A549 (cell line): ENCODE results near the gene LYPLAL1.

Source experiments
- CHD2 ChIP-seq: fragments of 150-350 bp; IDR thresholded peaks from 2 replicates; pipeline ENCODE4 v1.6.1; 2014; ENCODE audit warnings: low read length; ENCODE audit not compliant: partially characterized antibody
- E2F6 ChIP-seq: IDR thresholded peaks from 2 replicates; pipeline ENCODE4 v1.6.1; 2012; ENCODE audit warnings: low read depth, borderline replicate concordance
- EP300 ChIP-seq, 2 experiments: fragments of >200 bp; sonication (Bioruptor Twin); formaldehyde crosslinking; IDR thresholded peaks; 2 replicates in 1 of 2; 3 replicates in 1 of 2; pipeline ENCODE4 v1.6.1; 2016 to 2017
- GATA3 ChIP-seq: IDR thresholded peaks from 2 replicates; pipeline ENCODE4 v1.6.1; 2012; ENCODE audit warnings: borderline replicate concordance
- HOXA7 ChIP-seq: fragments of 250-450 bp; sonication (Bioruptor Pico); IDR thresholded peaks from 2 replicates; pipeline ENCODE4 v1.5.0; 2020; ENCODE audit warnings: mild to moderate bottlenecking, moderate library complexity
- JUNB ChIP-seq: fragments of >200 bp; sonication (Bioruptor Twin); formaldehyde crosslinking; IDR thresholded peaks from 2 replicates; pipeline ENCODE4 v1.6.1; 2016
- POLR2A ChIP-seq: IDR thresholded peaks from 2 replicates; pipeline ENCODE4 v1.6.1; 2012; ENCODE audit warnings: mild to moderate bottlenecking, low read length
- POLR2AphosphoS2 ChIP-seq: conservative IDR thresholded peaks from 2 replicates; pipeline ENCODE4 v1.6.1; 2012; ENCODE audit warnings: low read length, improper control_type of control experiment, inconsistent platforms
- RAD21 ChIP-seq, 2 experiments: fragments of >200 bp in 1 of 2; sonication (Bioruptor Twin) in 1 of 2; formaldehyde crosslinking in 1 of 2; IDR thresholded peaks in 1 of 2; conservative IDR thresholded peaks in 1 of 2; 2 replicates in 1 of 2; 3 replicates in 1 of 2; pipeline ENCODE4 v1.6.1; 2012 to 2018; ENCODE audit warnings: inconsistent platforms in 1 of 2
- RCOR1 ChIP-seq: fragments of 150-350 bp; IDR thresholded peaks from 2 replicates; pipeline ENCODE4 v1.6.1; 2014; ENCODE audit warnings: antibody characterized with exemption, low read length, low read depth
- SREBF2 ChIP-seq: fragments of 450-650 bp; IDR thresholded peaks from 2 replicates; pipeline ENCODE4 v1.6.1; 2014; ENCODE audit warnings: mild to moderate bottlenecking, moderate library complexity
- TF ChIP-seq, protein P1 (sequence below): fragments of >200 bp; sonication (Bioruptor Twin); formaldehyde crosslinking; IDR thresholded peaks from 3 replicates; pipeline ENCODE4 v1.5.1; 2016
- TF ChIP-seq, protein P2 (sequence below): fragments of 150-350 bp; IDR thresholded peaks from 2 replicates; pipeline ENCODE4 v1.6.1; 2014; ENCODE audit warnings: low read depth, mild to moderate bottlenecking, low read length
- TF ChIP-seq, protein P3 (sequence below): fragments of >200 bp; sonication (Bioruptor Twin); formaldehyde crosslinking; IDR thresholded peaks from 2 replicates; pipeline ENCODE4 v1.6.1; 2016

DNA sequence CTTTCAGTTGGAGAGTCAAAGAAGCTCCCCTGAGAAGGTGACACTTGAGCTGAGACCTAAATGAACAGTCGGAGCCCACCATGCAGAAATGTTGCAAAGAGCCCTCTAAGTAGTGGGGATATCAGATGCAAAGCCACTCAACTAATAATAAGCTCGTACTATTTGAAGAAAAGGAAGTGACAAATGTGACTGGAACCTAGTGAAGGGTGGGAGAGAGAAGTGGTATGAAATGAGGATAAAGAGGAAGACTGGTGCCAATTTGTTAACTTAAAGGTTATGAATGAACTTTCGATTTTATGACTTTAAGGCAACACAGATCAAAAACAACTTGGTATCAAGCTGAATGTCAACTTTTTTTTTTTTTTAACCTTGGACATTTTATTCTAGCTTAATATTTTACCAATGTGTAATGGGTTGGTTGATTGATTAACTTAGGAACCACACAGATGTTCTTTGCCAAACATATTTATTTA, 14.7 kb downstream of the LYPLAL1 start:
- no peak for TF ChIP-seq JUNB
- no peak for TF ChIP-seq E2F6
- no peak for TF ChIP-seq RCOR1
- TF ChIP-seq, protein P1, sequence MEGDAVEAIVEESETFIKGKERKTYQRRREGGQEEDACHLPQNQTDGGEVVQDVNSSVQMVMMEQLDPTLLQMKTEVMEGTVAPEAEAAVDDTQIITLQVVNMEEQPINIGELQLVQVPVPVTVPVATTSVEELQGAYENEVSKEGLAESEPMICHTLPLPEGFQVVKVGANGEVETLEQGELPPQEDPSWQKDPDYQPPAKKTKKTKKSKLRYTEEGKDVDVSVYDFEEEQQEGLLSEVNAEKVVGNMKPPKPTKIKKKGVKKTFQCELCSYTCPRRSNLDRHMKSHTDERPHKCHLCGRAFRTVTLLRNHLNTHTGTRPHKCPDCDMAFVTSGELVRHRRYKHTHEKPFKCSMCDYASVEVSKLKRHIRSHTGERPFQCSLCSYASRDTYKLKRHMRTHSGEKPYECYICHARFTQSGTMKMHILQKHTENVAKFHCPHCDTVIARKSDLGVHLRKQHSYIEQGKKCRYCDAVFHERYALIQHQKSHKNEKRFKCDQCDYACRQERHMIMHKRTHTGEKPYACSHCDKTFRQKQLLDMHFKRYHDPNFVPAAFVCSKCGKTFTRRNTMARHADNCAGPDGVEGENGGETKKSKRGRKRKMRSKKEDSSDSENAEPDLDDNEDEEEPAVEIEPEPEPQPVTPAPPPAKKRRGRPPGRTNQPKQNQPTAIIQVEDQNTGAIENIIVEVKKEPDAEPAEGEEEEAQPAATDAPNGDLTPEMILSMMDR = no peak
- no peak for TF ChIP-seq POLR2AphosphoS2
- TF ChIP-seq, protein P2, sequence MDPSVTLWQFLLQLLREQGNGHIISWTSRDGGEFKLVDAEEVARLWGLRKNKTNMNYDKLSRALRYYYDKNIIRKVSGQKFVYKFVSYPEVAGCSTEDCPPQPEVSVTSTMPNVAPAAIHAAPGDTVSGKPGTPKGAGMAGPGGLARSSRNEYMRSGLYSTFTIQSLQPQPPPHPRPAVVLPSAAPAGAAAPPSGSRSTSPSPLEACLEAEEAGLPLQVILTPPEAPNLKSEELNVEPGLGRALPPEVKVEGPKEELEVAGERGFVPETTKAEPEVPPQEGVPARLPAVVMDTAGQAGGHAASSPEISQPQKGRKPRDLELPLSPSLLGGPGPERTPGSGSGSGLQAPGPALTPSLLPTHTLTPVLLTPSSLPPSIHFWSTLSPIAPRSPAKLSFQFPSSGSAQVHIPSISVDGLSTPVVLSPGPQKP = no peak
- no peak for TF ChIP-seq RAD21 (conservative IDR thresholded peaks at IDR 0.05 in 1 of 2, IDR thresholded peaks at IDR 0.05 in 1 of 2)
- TF ChIP-seq, protein P3, sequence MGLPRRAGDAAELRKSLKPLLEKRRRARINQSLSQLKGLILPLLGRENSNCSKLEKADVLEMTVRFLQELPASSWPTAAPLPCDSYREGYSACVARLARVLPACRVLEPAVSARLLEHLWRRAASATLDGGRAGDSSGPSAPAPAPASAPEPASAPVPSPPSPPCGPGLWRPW = no peak
- TF ChIP-seq HOXA7 = no peak
- TF ChIP-seq EP300 (IDR thresholded peaks at IDR 0.05) = no peak
- TF ChIP-seq GATA3 = no peak
- TF ChIP-seq POLR2A = no peak
- no peak for TF ChIP-seq SREBF2
- no peak for TF ChIP-seq CHD2
